Trophoblast cell (in vitro differentiated cells and primary cell): ENCODE results near the gene OSCP1.

Experiments used
- DNase-seq, 2 donors: peaks; one replicate each; pipeline ENCODE4 v3.0.0-alpha.2; 2016
- H2AFZ ChIP-seq: 2 replicates; pipeline ENCODE4 v1.6.1; 2013; ENCODE audit warnings: low read length, moderate library complexity, mild to moderate bottlenecking; ENCODE audit not compliant: insufficient read depth, poor library complexity
- H2AK5ac ChIP-seq: 2 replicates; pipeline ENCODE4 v1.6.1; 2013; ENCODE audit warnings: mild to moderate bottlenecking, low read length
- H2BK120ac ChIP-seq: 2 replicates; pipeline ENCODE4 v1.6.1; 2013; ENCODE audit warnings: low read length, mild to moderate bottlenecking, moderate library complexity; ENCODE audit not compliant: insufficient read depth, poor library complexity
- H2BK12ac ChIP-seq: 2 replicates; pipeline ENCODE4 v1.6.1; 2013; ENCODE audit warnings: mild to moderate bottlenecking, low read length, moderate library complexity
- H2BK5ac ChIP-seq: 2 replicates; pipeline ENCODE4 v1.6.1; 2013; ENCODE audit warnings: low read length, low read depth, moderate library complexity, mild to moderate bottlenecking; ENCODE audit not compliant: poor library complexity
- H3K14ac ChIP-seq: 2 replicates; pipeline ENCODE4 v1.6.1; 2013; ENCODE audit warnings: mild to moderate bottlenecking, low read length
- H3K18ac ChIP-seq: 2 replicates; pipeline ENCODE4 v1.6.1; 2013; ENCODE audit warnings: mild to moderate bottlenecking, low read length
- H3K23ac ChIP-seq: 2 replicates; pipeline ENCODE4 v1.6.1; 2013; ENCODE audit warnings: low read length
- H3K27ac ChIP-seq: 2 replicates; pipeline ENCODE4 v1.5.1; 2013; ENCODE audit warnings: low read depth, mild to moderate bottlenecking, inconsistent platforms, low read length, moderate library complexity
- H3K27me3 ChIP-seq: 2 replicates; pipeline ENCODE4 v1.6.1; 2013; ENCODE audit warnings: inconsistent platforms, mild to moderate bottlenecking, low read length, moderate library complexity; ENCODE audit not compliant: insufficient read depth
- H3K36me3 ChIP-seq, 2 experiments: 1 replicate in 1 of 2; 2 replicates in 1 of 2; pipeline ENCODE4 v1.6.1; 2013; ENCODE audit warnings: low read length in 2 of 2, mild to moderate bottlenecking in 2 of 2, moderate library complexity in 1 of 2; ENCODE audit not compliant: insufficient read depth in 2 of 2, control insufficient read depth in 1 of 2
- H3K4ac ChIP-seq: 2 replicates; pipeline ENCODE4 v1.6.1; 2013; ENCODE audit warnings: low read depth, mild to moderate bottlenecking, low read length, moderate library complexity
- H3K4me1 ChIP-seq, 2 experiments: 1 replicate in 1 of 2; 2 replicates in 1 of 2; pipeline ENCODE4 v1.6.1; 2013; ENCODE audit warnings: low read length in 2 of 2, mild to moderate bottlenecking in 2 of 2, moderate library complexity in 1 of 2; ENCODE audit not compliant: insufficient read depth in 2 of 2, control insufficient read depth in 1 of 2
- H3K4me2 ChIP-seq: 2 replicates; pipeline ENCODE4 v1.6.1; 2013; ENCODE audit warnings: inconsistent platforms, mild to moderate bottlenecking, low read length, moderate library complexity
- H3K4me3 ChIP-seq: 2 replicates; pipeline ENCODE4 v1.5.1; 2013; ENCODE audit warnings: mild to moderate bottlenecking, low read depth, low read length, inconsistent platforms
- H3K79me1 ChIP-seq: one replicate; pipeline ENCODE4 v1.6.1; 2013; ENCODE audit warnings: low read length
- H3K79me2 ChIP-seq: 2 replicates; pipeline ENCODE4 v1.6.1; 2013; ENCODE audit warnings: low read length, mild to moderate bottlenecking; ENCODE audit not compliant: control insufficient read depth, insufficient read depth, poor library complexity
- H3K9ac ChIP-seq: 2 replicates; pipeline ENCODE4 v1.6.1; 2013; ENCODE audit warnings: mild to moderate bottlenecking, low read length
- H3K9me3 ChIP-seq: 2 replicates; pipeline ENCODE4 v1.6.1; 2013; ENCODE audit warnings: low read depth, mild to moderate bottlenecking, control low read depth, inconsistent platforms, low read length; ENCODE audit not compliant: insufficient read depth
- H4K12ac ChIP-seq: 2 replicates; pipeline ENCODE4 v1.6.1; 2013; ENCODE audit warnings: low read depth, mild to moderate bottlenecking, low read length, moderate library complexity
- H4K8ac ChIP-seq: 2 replicates; pipeline ENCODE4 v1.6.1; 2013; ENCODE audit warnings: low read depth, mild to moderate bottlenecking, low read length, moderate library complexity
- H4K91ac ChIP-seq: one replicate; pipeline ENCODE4 v1.6.1; 2013; ENCODE audit warnings: low read depth, mild to moderate bottlenecking, low read length, moderate library complexity
- WGBS: extraction: QIAGEN DNeasy Blood & Tissue Kit; methylation state at CpG from one replicate; pipeline ENCODE4 v1.1.7; 2013; ENCODE audit warnings: missing lambda C conversion rate; ENCODE audit not compliant: insufficient read length, insufficient coverage; ENCODE audit errors: extremely low coverage; 5-methylcytosine and 5-hydroxymethylcytosine counted together

OSCP1 gene

DNA sequence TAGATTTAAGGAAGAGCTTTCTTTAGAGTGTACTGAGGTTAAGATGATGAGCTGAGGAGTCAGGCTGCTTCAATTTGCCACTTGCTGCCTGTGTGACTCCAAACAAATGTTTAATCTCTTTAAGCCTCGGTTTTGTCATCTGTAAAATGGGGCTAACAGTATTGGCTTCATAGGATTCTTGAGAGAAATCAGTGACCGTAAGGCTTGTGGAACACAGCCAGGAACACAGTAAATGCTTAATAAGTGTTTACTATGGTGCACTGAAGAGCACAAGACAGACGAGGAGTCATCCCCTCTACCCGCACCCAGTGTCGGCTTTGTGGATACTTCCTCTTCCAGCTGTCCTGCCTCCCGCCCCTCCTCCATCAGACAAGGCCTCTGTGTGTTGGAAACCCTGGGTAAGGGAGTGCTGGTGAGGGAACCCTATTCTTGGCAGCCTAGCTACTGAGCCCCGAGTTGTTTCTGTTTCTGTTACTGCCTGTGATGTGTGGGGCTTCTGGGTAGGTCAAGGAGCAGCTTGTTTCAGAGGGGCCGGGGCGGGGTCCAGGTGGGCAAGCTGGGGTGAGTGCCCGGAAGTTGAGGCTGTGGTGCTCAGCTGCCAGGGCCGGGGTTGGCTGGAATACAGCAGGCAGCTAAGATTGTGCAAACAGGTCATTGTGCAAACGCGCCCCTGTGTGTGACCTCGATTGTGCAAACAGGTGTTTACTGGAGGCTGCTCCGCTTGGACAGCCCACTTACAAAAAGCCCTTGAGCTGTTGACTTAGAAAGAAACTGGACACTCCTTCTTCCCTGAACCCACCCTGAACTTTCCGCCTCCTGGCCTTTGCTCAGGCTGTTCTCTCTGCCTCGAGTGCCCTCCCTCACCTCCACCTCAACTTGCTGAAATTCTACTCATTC is 36.4 kb upstream of the OSCP1 start:
- Histone ChIP-seq H2AK5ac (no peak overlapping the region), H3K14ac (no peak overlapping the region), H4K91ac (peak overlapping the region; percentile 64), H3K4ac (no peak overlapping the region), H3K27ac (peak overlapping the region; percentile 65), H3K4me3 (no peak overlapping the region), H3K9ac (no peak overlapping the region), H4K12ac (no peak overlapping the region), H3K79me2 (peaks cover 7% of the 10 kb centered on the region), H2BK120ac (peak overlapping the region; percentile 32), H3K4me1 (peaks cover 9 to 13% of the 10 kb centered on the region in 2 experiments), H2BK5ac (peak overlapping the region; percentile 37), H3K18ac (no peak overlapping the region), H3K9me3 (peaks cover 1% of the 10 kb centered on the region), H4K8ac (no peak overlapping the region), H3K79me1 (peaks cover 20% of the 10 kb centered on the region), H3K36me3 (no peaks in the 10 kb centered on the region), H3K4me2 (no peak overlapping the region), H2BK12ac (no peak overlapping the region), H3K23ac (no peak overlapping the region), H3K27me3 (no peaks in the 10 kb centered on the region), H2AFZ (no peak overlapping the region)
- no CpG with 5 or more reads among the region's 17 CpGs for WGBS
- peak; percentile 85 to 93 for DNase-seq

- Histone ChIP-seq H2BK5ac (no peak overlapping the region), H2AK5ac (no peak overlapping the region)
Measured at GRCh38 chr1:36486093-36486438, 35.8 kb upstream of the OSCP1 start.

DNA sequence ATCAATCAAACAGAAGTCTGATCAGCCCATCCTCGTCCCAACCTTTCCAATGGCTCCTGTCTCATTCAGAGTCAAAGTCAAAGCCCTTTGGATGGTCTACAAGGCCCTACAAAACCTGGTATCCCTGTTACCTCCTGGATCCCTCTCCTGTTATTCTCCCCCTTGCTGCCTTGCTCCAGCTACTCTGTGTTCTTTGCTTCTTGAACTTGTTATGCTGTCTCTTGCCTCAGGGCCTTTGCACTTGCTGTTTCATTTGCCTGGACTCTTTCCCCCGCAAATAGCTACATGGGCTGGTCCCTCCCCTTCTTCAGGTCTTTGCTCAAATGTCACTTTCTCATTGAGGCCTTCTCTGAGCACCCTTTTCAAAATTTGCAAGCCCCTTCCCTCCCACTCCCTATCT is 33.8 kb upstream of the OSCP1 start:
- H2BK12ac ChIP-seq, result no peak overlapping the region
- H3K18ac ChIP-seq, result no peak overlapping the region
- no CpG with 5 or more reads among the region's 2 CpGs for WGBS
- no peak overlapping the region for H3K9ac ChIP-seq
- no peak overlapping the region for H4K12ac ChIP-seq
- no peak overlapping the region for H3K23ac ChIP-seq
- no peak overlapping the region for H3K4me2 ChIP-seq
- no peak for DNase-seq
- H3K14ac ChIP-seq, result no peak overlapping the region
- H2BK5ac ChIP-seq, result no peak overlapping the region
- H3K27ac ChIP-seq, result no peak overlapping the region
- H2BK120ac ChIP-seq, result no peak overlapping the region
- peaks cover 22% of the 10 kb centered on the region for H3K79me1 ChIP-seq
- no peak overlapping the region for H3K4ac ChIP-seq
- no peak overlapping the region for H4K91ac ChIP-seq
- H3K79me2 ChIP-seq, result peaks cover 7% of the 10 kb centered on the region
- H2AFZ ChIP-seq, result no peak overlapping the region
- peaks cover 9 to 17% of the 10 kb centered on the region in 2 experiments for H3K4me1 ChIP-seq
- no peak overlapping the region for H3K4me3 ChIP-seq
- H3K36me3 ChIP-seq, result peaks cover 0 to 3% of the 10 kb centered on the region in 2 experiments
- H2AK5ac ChIP-seq, result no peak overlapping the region
- H4K8ac ChIP-seq, result no peak overlapping the region
- peaks cover 4% of the 10 kb centered on the region for H3K9me3 ChIP-seq
- no peaks in the 10 kb centered on the region for H3K27me3 ChIP-seq

More at GRCh38 chr1:36486093-36486438, 35.8 kb upstream of the OSCP1 start:
- no CpG with 5 or more reads among the region's 2 CpGs for WGBS
- no peak overlapping the region for H3K23ac ChIP-seq
- H3K4ac ChIP-seq, result no peak overlapping the region
- peaks cover 1% of the 10 kb centered on the region for H3K9me3 ChIP-seq
- no peak for DNase-seq
- H4K91ac ChIP-seq, result peak overlapping the region; percentile 15
- peaks cover 7% of the 10 kb centered on the region for H3K79me2 ChIP-seq
- peaks cover 20% of the 10 kb centered on the region for H3K79me1 ChIP-seq
- no peak overlapping the region for H3K27ac ChIP-seq
- H3K18ac ChIP-seq, result no peak overlapping the region
- H2BK120ac ChIP-seq, result no peak overlapping the region
- H2BK12ac ChIP-seq, result no peak overlapping the region
- no peak overlapping the region for H3K14ac ChIP-seq
- H4K12ac ChIP-seq, result no peak overlapping the region
- H3K4me3 ChIP-seq, result no peak overlapping the region
- H3K4me2 ChIP-seq, result no peak overlapping the region
- H2AFZ ChIP-seq, result no peak overlapping the region
- H3K36me3 ChIP-seq, result peaks cover 0 to 2% of the 10 kb centered on the region in 2 experiments
- H4K8ac ChIP-seq, result no peak overlapping the region
- peaks cover 9 to 13% of the 10 kb centered on the region in 2 experiments for H3K4me1 ChIP-seq
- no peaks in the 10 kb centered on the region for H3K27me3 ChIP-seq
- no peak overlapping the region for H3K9ac ChIP-seq

GRCh38 chr1:36482724-36483388 is 32.6 kb upstream of the OSCP1 start, which contains the start of gene CSF3R:
TSS of gene CSF3R (minus strand) at chr1:36482913. CDS start at chr1:36479496, 3,417 bp downstream.
- Histone ChIP-seq H4K12ac (peak within 1 kb of the TSS; percentile 6), H3K4me3 (no peak within 1 kb of the TSS), H3K4me2 (peak within 1 kb of the TSS; percentile 25), H4K91ac (peak within 1 kb of the TSS; percentile 72), H3K14ac (peak within 1 kb of the TSS; percentile 16), H3K27me3 (no peaks in the 10 kb centered on the region), H3K23ac (no peak within 1 kb of the TSS), H2BK5ac (peak within 1 kb of the TSS; percentile 71), H3K36me3 (peaks cover 0 to 3% of the 10 kb centered on the region in 2 experiments), H2AK5ac (peak within 1 kb of the TSS; percentile 53), H3K79me1 (peaks cover 21% of the 10 kb centered on the region), H3K27ac (peak within 1 kb of the TSS; percentile 77), H3K9me3 (peaks cover 4% of the 10 kb centered on the region), H3K4me1 (peaks cover 9 to 15% of the 10 kb centered on the region in 2 experiments), H4K8ac (peak within 1 kb of the TSS; percentile 75), H2AFZ (peak within 1 kb of the TSS; percentile 50), H2BK120ac (peak within 1 kb of the TSS; percentile 67), H3K9ac (no peak within 1 kb of the TSS), H2BK12ac (peak within 1 kb of the TSS; percentile 6), H3K79me2 (peaks cover 5% of the 10 kb centered on the region), H3K18ac (peak within 1 kb of the TSS; percentile 32), H3K4ac (peak within 1 kb of the TSS; percentile 54)
- DNase-seq, result peak in 1 of 2 donors; percentile 17
- no CpG with 5 or more reads among the region's 13 CpGs for WGBS
